ENCODE results near the gene FBXL7.

GRCh38 chr5:15637345-15637744, 137.4 kb downstream of the FBXL7 start:
- TF ChIP-seq CTCF (IDR thresholded peaks at IDR 0.05; ENCODE audit: borderline replicate concordance, extremely low read depth, low read length, poor library complexity, severe bottlenecking) (no peak), EZH2 (IDR thresholded peaks at IDR 0.05; ENCODE audit: borderline replicate concordance, low read depth, low read length, severe bottlenecking) (no peak)

Data from DND-41 (cell line).